ENCODE measurements around the gene UBQLN4. TPM values are rescaled to one million over a fixed set of nuclear protein-coding genes. Genes with fewer than 3 reads are reported as not detected.

The UBQLN4 gene
- total RNA-seq, 1 donor from 2014 or later: 29.9 TPM

DNA sequence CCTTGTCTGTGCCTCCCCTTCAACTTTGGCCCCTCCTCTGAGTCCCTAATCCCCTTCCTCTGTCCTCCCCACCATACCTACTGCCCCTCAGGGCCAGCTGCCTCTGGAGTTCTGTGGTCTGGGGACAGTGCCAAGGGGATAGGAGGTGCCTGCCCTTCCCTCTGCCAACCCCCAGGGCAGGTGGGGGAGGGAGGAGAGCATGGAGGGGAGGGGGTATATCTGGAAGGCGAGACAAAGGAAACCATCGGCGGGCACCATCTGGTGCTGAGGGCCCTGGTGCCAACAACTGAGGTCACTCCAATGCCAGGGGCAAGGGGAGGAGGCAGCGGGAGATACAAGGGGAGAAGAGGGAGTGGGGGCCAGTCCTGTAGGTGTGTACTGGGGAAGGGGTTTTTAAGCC is 16.9 kb upstream of the UBQLN4 start:
- peaks cover 19% of the 10 kb centered on the region for H3K4me1 ChIP-seq
- H3K4me3 ChIP-seq: no peak overlapping the region
- TF ChIP-seq, protein P1, sequence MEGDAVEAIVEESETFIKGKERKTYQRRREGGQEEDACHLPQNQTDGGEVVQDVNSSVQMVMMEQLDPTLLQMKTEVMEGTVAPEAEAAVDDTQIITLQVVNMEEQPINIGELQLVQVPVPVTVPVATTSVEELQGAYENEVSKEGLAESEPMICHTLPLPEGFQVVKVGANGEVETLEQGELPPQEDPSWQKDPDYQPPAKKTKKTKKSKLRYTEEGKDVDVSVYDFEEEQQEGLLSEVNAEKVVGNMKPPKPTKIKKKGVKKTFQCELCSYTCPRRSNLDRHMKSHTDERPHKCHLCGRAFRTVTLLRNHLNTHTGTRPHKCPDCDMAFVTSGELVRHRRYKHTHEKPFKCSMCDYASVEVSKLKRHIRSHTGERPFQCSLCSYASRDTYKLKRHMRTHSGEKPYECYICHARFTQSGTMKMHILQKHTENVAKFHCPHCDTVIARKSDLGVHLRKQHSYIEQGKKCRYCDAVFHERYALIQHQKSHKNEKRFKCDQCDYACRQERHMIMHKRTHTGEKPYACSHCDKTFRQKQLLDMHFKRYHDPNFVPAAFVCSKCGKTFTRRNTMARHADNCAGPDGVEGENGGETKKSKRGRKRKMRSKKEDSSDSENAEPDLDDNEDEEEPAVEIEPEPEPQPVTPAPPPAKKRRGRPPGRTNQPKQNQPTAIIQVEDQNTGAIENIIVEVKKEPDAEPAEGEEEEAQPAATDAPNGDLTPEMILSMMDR (IDR thresholded peaks at IDR 0.05; ENCODE audit: borderline replicate concordance): no peak
- intact Hi-C loops (cut with micrococcal nuclease): no loop called here
- DNase-seq: no peak
- no peaks in the 10 kb centered on the region for H3K9me3 ChIP-seq (replicated peaks)
- H3K27me3 ChIP-seq (ENCODE audit: low read depth): no peaks in the 10 kb centered on the region
- H3K36me3 ChIP-seq: no peaks in the 10 kb centered on the region
- H3K27ac ChIP-seq (replicated peaks): no peak overlapping the region

DNA sequence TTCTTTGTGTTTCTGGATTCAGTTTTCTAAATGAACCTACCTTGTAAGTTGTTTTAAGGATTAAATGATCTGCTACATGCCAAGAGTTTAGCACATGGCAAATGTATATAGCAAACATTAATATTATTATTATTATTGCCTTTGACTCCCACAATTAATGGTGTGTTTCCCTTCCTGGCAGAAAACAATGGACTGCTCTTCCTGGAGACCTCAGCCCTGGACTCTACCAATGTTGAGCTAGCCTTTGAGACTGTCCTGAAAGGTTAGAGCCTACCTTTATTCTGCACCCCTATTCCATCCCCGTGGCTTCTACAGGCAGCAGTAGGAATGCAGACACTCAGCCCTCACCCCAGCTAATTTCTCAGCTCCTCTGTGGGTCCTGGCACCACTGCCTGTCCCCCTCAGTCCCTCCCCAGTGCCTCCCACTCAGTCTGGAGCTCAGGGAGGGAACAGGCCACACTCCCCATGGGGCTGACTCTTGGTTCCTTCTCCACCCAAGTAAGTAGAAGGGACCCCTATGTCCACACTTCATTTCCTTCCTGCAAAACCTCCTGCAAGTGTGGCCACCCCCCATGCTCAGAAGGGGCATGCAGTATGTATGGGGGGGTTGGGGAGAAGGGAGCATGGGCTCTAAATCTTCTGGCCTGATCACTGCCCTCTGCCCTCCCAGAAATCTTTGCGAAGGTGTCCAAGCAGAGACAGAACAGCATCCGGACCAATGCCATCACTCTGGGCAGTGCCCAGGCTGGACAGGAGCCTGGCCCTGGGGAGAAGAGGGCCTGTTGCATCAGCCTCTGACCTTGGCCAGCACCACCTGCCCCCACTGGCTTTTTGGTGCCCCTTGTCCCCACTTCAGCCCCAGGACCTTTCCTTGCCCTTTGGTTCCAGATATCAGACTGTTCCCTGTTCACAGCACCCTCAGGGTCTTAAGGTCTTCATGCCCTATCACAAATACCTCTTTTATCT is 16.2 kb upstream of the UBQLN4 start:
- DNase-seq: no peak
- Histone ChIP-seq H3K27me3 (ENCODE audit: low read depth) (no peaks in the 10 kb centered on the region), H3K4me1 (peaks cover 11% of the 10 kb centered on the region), H3K36me3 (no peaks in the 10 kb centered on the region), H3K9me3 (replicated peaks) (no peaks in the 10 kb centered on the region), H3K4me3 (no peak overlapping the region), H3K27ac (replicated peaks) (no peak overlapping the region)
- TF ChIP-seq, protein P1 (IDR thresholded peaks at IDR 0.05; ENCODE audit: borderline replicate concordance): no peak
- intact Hi-C loops (cut with micrococcal nuclease): no loop called here

DNA sequence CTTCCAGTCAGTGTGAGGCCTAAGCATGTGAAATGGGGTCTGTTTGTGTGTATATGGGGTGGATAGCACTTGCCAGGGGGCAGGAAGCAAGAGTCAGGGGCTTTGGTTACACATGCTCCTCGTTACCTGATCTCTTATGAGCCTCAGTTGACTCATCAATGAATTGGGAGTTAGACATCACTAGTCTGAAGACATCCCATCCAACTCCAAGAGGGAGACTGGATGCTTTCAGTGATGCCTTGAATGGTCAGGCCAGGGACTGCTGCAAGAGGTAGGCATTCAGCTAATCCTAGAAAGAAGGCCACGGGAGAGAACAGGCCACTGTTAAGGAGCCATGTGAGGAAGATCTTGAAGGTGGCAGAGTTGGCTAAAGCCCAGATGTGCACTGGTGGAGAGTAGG is 13.7 kb upstream of the UBQLN4 start:
- TF ChIP-seq, protein P1 (IDR thresholded peaks at IDR 0.05; ENCODE audit: borderline replicate concordance): no peak
- Histone ChIP-seq H3K4me3 (no peak overlapping the region), H3K36me3 (no peaks in the 10 kb centered on the region), H3K4me1 (peaks cover 7% of the 10 kb centered on the region), H3K27me3 (ENCODE audit: low read depth) (no peaks in the 10 kb centered on the region), H3K27ac (replicated peaks) (no peak overlapping the region), H3K9me3 (replicated peaks) (no peaks in the 10 kb centered on the region)
- no peak for DNase-seq
- intact Hi-C loops (cut with micrococcal nuclease): no loop called here

DNA sequence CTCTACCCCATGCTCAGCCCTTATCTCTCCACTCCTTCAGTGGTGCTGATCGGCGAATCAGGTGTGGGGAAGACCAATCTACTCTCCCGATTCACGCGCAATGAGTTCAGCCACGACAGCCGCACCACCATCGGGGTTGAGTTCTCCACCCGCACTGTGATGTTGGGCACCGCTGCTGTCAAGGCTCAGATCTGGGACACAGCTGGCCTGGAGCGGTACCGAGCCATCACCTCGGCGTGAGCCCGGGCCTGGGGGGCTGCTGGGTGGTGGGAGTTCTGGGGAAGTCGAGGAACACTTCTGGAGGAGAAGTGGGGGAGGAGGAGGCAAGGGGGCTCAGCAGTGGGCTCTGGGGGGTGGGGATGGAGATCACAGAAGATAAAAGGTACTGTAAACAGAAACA is 12.3 kb upstream of the UBQLN4 start:
- Histone ChIP-seq H3K27me3 (ENCODE audit: low read depth) (no peaks in the 10 kb centered on the region), H3K9me3 (replicated peaks) (no peaks in the 10 kb centered on the region), H3K36me3 (no peaks in the 10 kb centered on the region), H3K4me3 (no peak overlapping the region), H3K27ac (replicated peaks) (no peak overlapping the region), H3K4me1 (peaks cover 7% of the 10 kb centered on the region)
- intact Hi-C loops (cut with micrococcal nuclease): no loop called here
- TF ChIP-seq, protein P1 (IDR thresholded peaks at IDR 0.05; ENCODE audit: borderline replicate concordance): no peak
- no peak for DNase-seq

DNA sequence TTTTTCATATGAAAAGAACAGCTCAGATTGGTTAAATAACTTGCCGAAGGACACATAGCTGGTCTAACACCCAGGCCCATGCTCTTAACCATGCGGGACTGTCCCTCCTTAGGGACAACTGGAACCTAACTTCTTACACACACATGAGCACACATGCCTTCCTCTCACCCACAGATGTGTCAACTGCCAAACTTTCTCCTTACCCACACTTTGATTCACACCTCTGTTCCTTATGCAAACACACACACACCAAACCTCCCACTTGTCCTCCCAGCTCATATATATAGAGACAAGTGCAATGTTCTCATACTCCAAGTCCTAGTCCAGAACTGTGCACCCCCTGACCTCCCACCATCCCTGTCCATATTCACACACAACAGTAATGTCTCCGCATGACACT is 11.6 kb upstream of the UBQLN4 start:
- H3K27ac ChIP-seq (replicated peaks): no peak overlapping the region
- no peaks in the 10 kb centered on the region for H3K36me3 ChIP-seq
- DNase-seq: no peak
- H3K4me1 ChIP-seq: peaks cover 6% of the 10 kb centered on the region
- H3K27me3 ChIP-seq (ENCODE audit: low read depth): no peaks in the 10 kb centered on the region
- TF ChIP-seq, protein P1 (IDR thresholded peaks at IDR 0.05; ENCODE audit: borderline replicate concordance): no peak
- no peaks in the 10 kb centered on the region for H3K9me3 ChIP-seq (replicated peaks)
- intact Hi-C loops (cut with micrococcal nuclease): no loop called here
- H3K4me3 ChIP-seq: no peak overlapping the region
